ENCODE results near the gene EFR3B. TPM values are rescaled to one million over a fixed set of nuclear protein-coding genes. Genes with fewer than 3 reads are reported as not detected.

Gene EFR3B
- total and polyA plus RNA-seq, 2 of the 13 experiments (the other 11 are each of a cell fraction or from before 2014, with no cell fraction given): 0.42 TPM

DNA sequence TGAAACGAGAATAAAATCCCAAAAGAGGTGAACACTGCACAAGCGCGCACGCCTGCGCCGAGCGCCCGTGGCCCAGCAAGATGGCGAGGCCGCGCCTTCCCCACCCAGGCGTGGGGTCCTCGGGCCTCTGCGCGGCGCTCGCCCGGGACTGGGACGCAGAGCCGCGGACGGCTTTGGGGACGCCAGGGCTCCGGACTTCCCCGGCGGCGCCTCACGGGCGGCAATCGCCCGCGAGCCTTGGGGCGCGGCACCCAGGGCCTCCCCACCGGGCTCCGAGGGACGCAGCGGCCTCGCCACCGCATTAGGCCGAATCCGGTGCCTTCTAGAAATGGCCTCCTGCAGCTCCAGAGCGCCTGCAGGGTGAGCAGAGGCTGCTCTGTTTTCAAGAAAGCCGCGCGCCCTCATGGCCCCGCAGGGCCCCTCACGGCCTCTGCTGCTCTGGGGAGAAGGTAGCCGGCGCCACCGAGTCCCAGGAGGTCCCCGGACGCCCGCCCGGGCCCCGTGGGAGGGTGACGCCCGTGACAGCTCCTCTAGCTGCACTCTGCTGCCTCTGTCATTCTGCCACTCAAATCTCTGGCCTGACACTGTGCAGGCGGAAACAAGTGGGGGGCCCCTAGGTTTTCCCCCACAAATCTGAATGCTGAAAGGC lies 162.4 kb downstream of the EFR3B start (continued):
- TF ChIP-seq MXI1 (IDR thresholded peaks at IDR 0.05; ENCODE audit: borderline replicate concordance, low read depth, low read length) (no peak), HCFC1 (IDR thresholded peaks at IDR 0.05; ENCODE audit: low read depth, low read length) (no peak), ZFYVE20 (CRISPR knock-in tag; IDR thresholded peaks at IDR 0.05; ENCODE audit: borderline replicate concordance, low read depth) (no peak), ZFP1 (CRISPR knock-in tag; IDR thresholded peaks at IDR 0.05) (no peak), CHD2 (IDR thresholded peaks at IDR 0.05; ENCODE audit: low read depth, low read length) (no peak)

DNA sequence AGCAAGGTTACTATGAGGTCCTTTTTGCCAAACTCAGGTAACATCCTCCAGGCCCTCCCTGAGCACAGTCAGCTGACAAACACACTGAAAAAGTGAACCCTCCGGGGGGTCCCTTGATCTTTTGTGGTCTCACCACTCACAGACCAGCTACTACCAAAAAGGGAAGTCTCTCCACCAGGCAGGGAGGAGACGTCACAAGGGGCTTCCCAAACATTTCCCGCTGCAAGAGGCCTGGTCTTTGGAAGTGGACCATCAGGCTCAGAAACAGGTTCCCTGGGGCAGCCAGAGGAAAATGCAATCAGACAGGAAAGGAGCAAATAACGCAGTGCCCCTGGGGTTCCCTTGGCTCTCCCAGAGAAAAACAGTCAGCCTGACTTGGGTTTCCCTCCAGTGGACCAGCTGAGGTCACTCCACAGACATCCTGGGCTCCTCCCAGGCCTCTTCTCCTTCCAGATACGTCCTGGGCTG lies 165.2 kb downstream of the EFR3B start:
- no peak overlapping the region for H3K27ac ChIP-seq (ENCODE audit: extremely low read length, insufficient read depth, low read length)
- ATAC-seq (no peak), FAIRE-seq (no peak), DNase-seq (ENCODE audit: low spot score) (no peak)
- no peak overlapping the region for H3K9ac ChIP-seq (ENCODE audit: insufficient read depth, low read depth, low read length)
- H2AFZ ChIP-seq (ENCODE audit: low read length): no peak overlapping the region
- peaks cover 10% of the 10 kb centered on the region for H3K4me1 ChIP-seq (ENCODE audit: insufficient read depth, low read length)
- no TSS peak for BruUV-seq (replicated peaks)
- POLR2A ChIA-PET: no interaction called here
- WGBS (ENCODE audit: low lambda C conversion rate): 47% methylated on average over 5 of the region's 5 CpGs
- H3K9me3 ChIP-seq (ENCODE audit: low read length): no peaks in the 10 kb centered on the region
- CTCF ChIA-PET (ENCODE audit: low intra/inter-chr PET ratio, low total read pairs): no interaction called here
- intact Hi-C loops (cut with micrococcal nuclease; ENCODE audit: unreplicated experiment) (no loop called here), in situ Hi-C loops (cut with HindIII; ENCODE audit: extremely low pct_ligation_motif_present, low pct_unique_long_range_greater_than_20kb) (no loop called here)
- H4K20me1 ChIP-seq (ENCODE audit: insufficient read depth, low read length): no peaks in the 10 kb centered on the region
- H3K4me3 ChIP-seq (replicated peaks in 1 of 3; ENCODE audit: insufficient read depth in 1 of 3, low read depth in 2 of 3, low read length in 3 of 3): no peak overlapping the region
- no peaks in the 10 kb centered on the region for H3K79me2 ChIP-seq (ENCODE audit: insufficient read depth, low read length)
- H3K27me3 ChIP-seq (ENCODE audit: control insufficient read depth in 1 of 2, insufficient read depth in 2 of 2, low read length in 2 of 2): peaks cover 1 to 14% of the 10 kb centered on the region in 2 experiments; a peak in 4 of 5 replicates
- no peak overlapping the region for H3K4me2 ChIP-seq (ENCODE audit: low read depth, low read length)
- H3K36me3 ChIP-seq (replicated peaks in 1 of 2; ENCODE audit: control insufficient read depth in 1 of 2, insufficient read depth in 2 of 2, low read length in 2 of 2): no peaks in the 10 kb centered on the region
- TF ChIP-seq NONO (IDR thresholded peaks at IDR 0.05) (no peak), NONO (CRISPR knock-in tag; conservative IDR thresholded peaks at IDR 0.05) (no peak), SMAD9 (CRISPR knock-in tag; IDR thresholded peaks at IDR 0.05) (no peak), ZNF746 (CRISPR knock-in tag; IDR thresholded peaks at IDR 0.05) (no peak), HNRNPLL (IDR thresholded peaks at IDR 0.05; ENCODE audit: low read depth, low read length, poor library complexity, severe bottlenecking) (no peak), ZNF143 (CRISPR knock-in tag; IDR thresholded peaks at IDR 0.05) (no peak), ARNT (IDR thresholded peaks at IDR 0.05) (no peak), ZNF543 (CRISPR knock-in tag; IDR thresholded peaks at IDR 0.05) (no peak), GABPA (IDR thresholded peaks at IDR 0.05; ENCODE audit: low read depth, low read length) (no peak), GABPA (CRISPR knock-in tag; IDR thresholded peaks at IDR 0.05; ENCODE audit: low read depth) (no peak)
- TF ChIP-seq, protein P1, sequence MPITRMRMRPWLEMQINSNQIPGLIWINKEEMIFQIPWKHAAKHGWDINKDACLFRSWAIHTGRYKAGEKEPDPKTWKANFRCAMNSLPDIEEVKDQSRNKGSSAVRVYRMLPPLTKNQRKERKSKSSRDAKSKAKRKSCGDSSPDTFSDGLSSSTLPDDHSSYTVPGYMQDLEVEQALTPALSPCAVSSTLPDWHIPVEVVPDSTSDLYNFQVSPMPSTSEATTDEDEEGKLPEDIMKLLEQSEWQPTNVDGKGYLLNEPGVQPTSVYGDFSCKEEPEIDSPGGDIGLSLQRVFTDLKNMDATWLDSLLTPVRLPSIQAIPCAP (CRISPR knock-in tag; IDR thresholded peaks at IDR 0.05; ENCODE audit: low read depth): no peak
- TF ChIP-seq, protein P2, sequence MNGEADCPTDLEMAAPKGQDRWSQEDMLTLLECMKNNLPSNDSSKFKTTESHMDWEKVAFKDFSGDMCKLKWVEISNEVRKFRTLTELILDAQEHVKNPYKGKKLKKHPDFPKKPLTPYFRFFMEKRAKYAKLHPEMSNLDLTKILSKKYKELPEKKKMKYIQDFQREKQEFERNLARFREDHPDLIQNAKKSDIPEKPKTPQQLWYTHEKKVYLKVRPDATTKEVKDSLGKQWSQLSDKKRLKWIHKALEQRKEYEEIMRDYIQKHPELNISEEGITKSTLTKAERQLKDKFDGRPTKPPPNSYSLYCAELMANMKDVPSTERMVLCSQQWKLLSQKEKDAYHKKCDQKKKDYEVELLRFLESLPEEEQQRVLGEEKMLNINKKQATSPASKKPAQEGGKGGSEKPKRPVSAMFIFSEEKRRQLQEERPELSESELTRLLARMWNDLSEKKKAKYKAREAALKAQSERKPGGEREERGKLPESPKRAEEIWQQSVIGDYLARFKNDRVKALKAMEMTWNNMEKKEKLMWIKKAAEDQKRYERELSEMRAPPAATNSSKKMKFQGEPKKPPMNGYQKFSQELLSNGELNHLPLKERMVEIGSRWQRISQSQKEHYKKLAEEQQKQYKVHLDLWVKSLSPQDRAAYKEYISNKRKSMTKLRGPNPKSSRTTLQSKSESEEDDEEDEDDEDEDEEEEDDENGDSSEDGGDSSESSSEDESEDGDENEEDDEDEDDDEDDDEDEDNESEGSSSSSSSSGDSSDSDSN (CRISPR knock-in tag; IDR thresholded peaks at IDR 0.05): no peak
- TF ChIP-seq, protein P3, sequence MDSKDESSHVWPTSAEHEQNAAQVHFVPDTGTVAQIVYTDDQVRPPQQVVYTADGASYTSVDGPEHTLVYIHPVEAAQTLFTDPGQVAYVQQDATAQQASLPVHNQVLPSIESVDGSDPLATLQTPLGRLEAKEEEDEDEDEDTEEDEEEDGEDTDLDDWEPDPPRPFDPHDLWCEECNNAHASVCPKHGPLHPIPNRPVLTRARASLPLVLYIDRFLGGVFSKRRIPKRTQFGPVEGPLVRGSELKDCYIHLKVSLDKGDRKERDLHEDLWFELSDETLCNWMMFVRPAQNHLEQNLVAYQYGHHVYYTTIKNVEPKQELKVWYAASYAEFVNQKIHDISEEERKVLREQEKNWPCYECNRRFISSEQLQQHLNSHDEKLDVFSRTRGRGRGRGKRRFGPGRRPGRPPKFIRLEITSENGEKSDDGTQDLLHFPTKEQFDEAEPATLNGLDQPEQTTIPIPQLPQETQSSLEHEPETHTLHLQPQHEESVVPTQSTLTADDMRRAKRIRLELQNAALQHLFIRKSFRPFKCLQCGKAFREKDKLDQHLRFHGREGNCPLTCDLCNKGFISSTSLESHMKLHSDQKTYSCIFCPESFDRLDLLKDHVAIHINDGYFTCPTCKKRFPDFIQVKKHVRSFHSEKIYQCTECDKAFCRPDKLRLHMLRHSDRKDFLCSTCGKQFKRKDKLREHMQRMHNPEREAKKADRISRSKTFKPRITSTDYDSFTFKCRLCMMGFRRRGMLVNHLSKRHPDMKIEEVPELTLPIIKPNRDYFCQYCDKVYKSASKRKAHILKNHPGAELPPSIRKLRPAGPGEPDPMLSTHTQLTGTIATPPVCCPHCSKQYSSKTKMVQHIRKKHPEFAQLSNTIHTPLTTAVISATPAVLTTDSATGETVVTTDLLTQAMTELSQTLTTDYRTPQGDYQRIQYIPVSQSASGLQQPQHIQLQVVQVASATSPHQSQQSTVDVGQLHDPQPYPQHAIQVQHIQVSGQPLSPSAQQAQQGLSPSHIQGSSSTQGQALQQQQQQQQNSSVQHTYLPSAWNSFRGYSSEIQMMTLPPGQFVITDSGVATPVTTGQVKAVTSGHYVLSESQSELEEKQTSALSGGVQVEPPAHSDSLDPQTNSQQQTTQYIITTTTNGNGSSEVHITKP (CRISPR knock-in tag; IDR thresholded peaks at IDR 0.05; ENCODE audit: low read depth): no peak
